HepG2 (cell line): ENCODE results near the gene FAM120B. TPM values are rescaled to one million over a fixed set of nuclear protein-coding genes. Genes with fewer than 3 reads are reported as not detected.

Experiments used
- ATAC-seq: fragments of 200-7000 bp; cut with Tn5 transposase; 3 replicates; pipeline ENCODE4 v1.9.1; 2020; ENCODE audit warnings: mild to moderate bottlenecking, moderate library complexity
- BruUV-seq: library from RNA; stranded (reverse); fragments of 400-500 nt; replicated peaks from 2 replicates; lab custom pipeline; 2021; lab: Mats Ljungman, UMichigan
- CTCF ChIA-PET: fragments of 300-600 bp; formaldehyde crosslinking; extraction: SDS; loops from one replicate; lab custom pipeline; 2021; ENCODE audit warnings: low total read pairs, inconsistent platforms, low intra/inter-chr PET ratio; lab: Yijun Ruan, JAX
- POLR2A ChIA-PET: fragments of 350-600 bp; sonication (Branson Sonifier 250); formaldehyde crosslinking; loops from one replicate; lab custom pipeline; 2020; ENCODE audit warnings: antibody characterized with exemption, inconsistent platforms; lab: Yijun Ruan, JAX
- DNase-seq: peaks from one replicate; pipeline ENCODE4 v3.0.0-alpha.2; 2015; ENCODE audit warnings: low spot score
- FAIRE-seq: peaks from 3 replicates; lab custom pipeline; 2011; peaks lifted over from hg19 to GRCh38; lab: Jason Lieb, UNC
- H2AFZ ChIP-seq: one replicate; pipeline ENCODE4 v1.6.1; 2011; ENCODE audit warnings: low read length, inconsistent platforms
- H3K27ac ChIP-seq: fragments of 300-600 bp; 3 replicates; pipeline ENCODE4 v1.8.0; 2011; ENCODE audit warnings: mixed run types, mild to moderate bottlenecking, mixed read lengths, low read length, inconsistent platforms; ENCODE audit not compliant: insufficient read depth; ENCODE audit errors: extremely low read length
- H3K27me3 ChIP-seq, 2 experiments: fragments of 200-600 bp in 1 of 2; 2 replicates in 1 of 2; 3 replicates in 1 of 2; pipeline versions ENCODE4 v1.6.0 to v1.8.0; 2011; ENCODE audit warnings: low read length in 2 of 2, mild to moderate bottlenecking in 2 of 2, moderate library complexity in 2 of 2, inconsistent platforms in 1 of 2; ENCODE audit not compliant: insufficient read depth in 2 of 2, control insufficient read depth in 1 of 2
- H3K36me3 ChIP-seq, 2 experiments: fragments of 200-600 bp in 1 of 2; replicated peaks in 1 of 2; 2 replicates in 1 of 2; 3 replicates in 1 of 2; pipeline versions ENCODE4 v1.5.1 to v1.8.0; 2011; ENCODE audit warnings: low read length in 2 of 2, inconsistent platforms in 1 of 2; ENCODE audit not compliant: insufficient read depth in 2 of 2, control insufficient read depth in 1 of 2
- H3K4me1 ChIP-seq: 2 replicates; pipeline ENCODE4 v1.5.1; 2012; ENCODE audit warnings: low read length, inconsistent platforms; ENCODE audit not compliant: insufficient read depth
- H3K4me2 ChIP-seq: 2 replicates; pipeline ENCODE4 v1.6.0; 2011; ENCODE audit warnings: low read depth, low read length, inconsistent platforms
- H3K4me3 ChIP-seq, 3 experiments: fragments of 200-600 bp in 1 of 3; sonication (generic), shearing (Covaris generic) in 1 of 3; replicated peaks in 1 of 3; 2 replicates each; pipeline ENCODE4 v1.5.1; 2011 to 2016; ENCODE audit warnings: low read length in 3 of 3, inconsistent platforms in 2 of 3, low read depth in 2 of 3, mild to moderate bottlenecking in 2 of 3, control low read depth in 1 of 3, mixed read lengths in 1 of 3; ENCODE audit not compliant: insufficient read depth in 1 of 3
- H3K79me2 ChIP-seq: one replicate; pipeline ENCODE4 v1.6.1; 2011; ENCODE audit warnings: low read length, inconsistent platforms; ENCODE audit not compliant: insufficient read depth
- H3K9ac ChIP-seq: 2 replicates; pipeline ENCODE4 v1.6.0; 2011; ENCODE audit warnings: mild to moderate bottlenecking, low read depth, low read length, inconsistent platforms; ENCODE audit not compliant: insufficient read depth
- H3K9me3 ChIP-seq: 2 replicates; pipeline ENCODE4 v1.5.1; 2012; ENCODE audit warnings: mild to moderate bottlenecking, low read length
- H4K20me1 ChIP-seq: 2 replicates; pipeline ENCODE4 v1.6.0; 2011; ENCODE audit warnings: inconsistent platforms, mild to moderate bottlenecking, low read length, moderate library complexity; ENCODE audit not compliant: insufficient read depth
- ETV5 ChIP-seq: IDR thresholded peaks from 2 replicates; pipeline ENCODE4 v1.6.1; 2018; ENCODE audit warnings: missing biosample characterization, missing genetic modification reagents, inconsistent platforms, borderline replicate concordance
- EZH2 ChIP-seq: conservative IDR thresholded peaks from 2 replicates; pipeline ENCODE4 v1.6.1; 2012; ENCODE audit warnings: mild to moderate bottlenecking, low read depth, low read length, moderate library complexity
- GFI1 ChIP-seq: sonication (generic); formaldehyde crosslinking; IDR thresholded peaks from 2 replicates; pipeline ENCODE4 v1.5.0; 2020; ENCODE audit warnings: missing genetic modification reagents, mild to moderate bottlenecking, borderline replicate concordance
- STAG1 ChIP-seq: sonication (generic); formaldehyde crosslinking; IDR thresholded peaks from 2 replicates; pipeline ENCODE4 v1.4.0; 2020; ENCODE audit warnings: missing genetic modification reagents
- USF2 ChIP-seq, 2 experiments: sonication (generic) in 1 of 2; formaldehyde crosslinking in 1 of 2; IDR thresholded peaks; 2 replicates each; pipeline versions ENCODE4 v1.5.1 to v1.6.1; 2011 to 2020; ENCODE audit warnings: borderline replicate concordance in 1 of 2, low read depth in 1 of 2, low read length in 1 of 2, mild to moderate bottlenecking in 1 of 2, missing genetic modification reagents in 1 of 2, moderate library complexity in 1 of 2
- ZNF800 ChIP-seq: sonication (generic); formaldehyde crosslinking; IDR thresholded peaks from 2 replicates; pipeline ENCODE4 v1.4.0; 2020; ENCODE audit warnings: missing genetic modification reagents
- WGBS: methylation state at CpG from one replicate; pipeline ENCODE4 v1.1.6; 2017; ENCODE audit warnings: low lambda C conversion rate; 5-methylcytosine and 5-hydroxymethylcytosine counted together
- in situ Hi-C: cut with HindIII; loops from 2 replicates; pipeline ENCODE4 v1.10.0; 2017; ENCODE audit warnings: low pct_unique_long_range_greater_than_20kb; ENCODE audit not compliant: extremely low pct_ligation_motif_present
- intact Hi-C: fragments of 100-400 bp; cut with micrococcal nuclease; formaldehyde crosslinking; loops from one replicate; pipeline ENCODE4 v1.10.0; 2022; ENCODE audit not compliant: unreplicated experiment
- polyA plus RNA-seq, 8 experiments: library from polyadenylated mRNA; depleted of rRNA in 3 of 8; stranded (reverse) in 7 of 8; unstranded in 1 of 8; fragments of >200 nt; fragmentation: Illumina TruSeq in 4 of 8; extraction: Trizol in 4 of 8; gene quantifications; 2 replicates each; pipeline versions ENCODE4 v1.2.1 to v1.2.3, GENCODE V29; 2011 to 2016; ENCODE audit warnings: low read depth in 4 of 8, missing spikeins in 1 of 8, mixed read lengths in 1 of 8; ENCODE audit not compliant: insufficient read depth in 1 of 8
- total RNA-seq, 5 experiments: library from RNA; depleted of rRNA; stranded (reverse); fragments of >200 nt; fragmentation: Illumina TruSeq; extraction: Trizol; gene quantifications; 2 replicates each; pipeline ENCODE4 v1.2.3, GENCODE V29; 2016; ENCODE audit warnings: low read depth in 1 of 5
- TF ChIP-seq, protein P1 (sequence below): sonication (generic); formaldehyde crosslinking; IDR thresholded peaks from 2 replicates; pipeline ENCODE4 v1.5.0; 2020; ENCODE audit warnings: mild to moderate bottlenecking, missing genetic modification reagents, moderate library complexity
- TF ChIP-seq, protein P2 (sequence below): sonication (generic); formaldehyde crosslinking; conservative IDR thresholded peaks from 2 replicates; pipeline ENCODE4 v1.5.0; 2020; ENCODE audit warnings: missing genetic modification reagents

FAM120B gene
- total and polyA plus RNA-seq, 2 of the 13 experiments (the other 11 are each of a cell fraction or from before 2014, with no cell fraction given) = 9.2 to 10.7 TPM

DNA sequence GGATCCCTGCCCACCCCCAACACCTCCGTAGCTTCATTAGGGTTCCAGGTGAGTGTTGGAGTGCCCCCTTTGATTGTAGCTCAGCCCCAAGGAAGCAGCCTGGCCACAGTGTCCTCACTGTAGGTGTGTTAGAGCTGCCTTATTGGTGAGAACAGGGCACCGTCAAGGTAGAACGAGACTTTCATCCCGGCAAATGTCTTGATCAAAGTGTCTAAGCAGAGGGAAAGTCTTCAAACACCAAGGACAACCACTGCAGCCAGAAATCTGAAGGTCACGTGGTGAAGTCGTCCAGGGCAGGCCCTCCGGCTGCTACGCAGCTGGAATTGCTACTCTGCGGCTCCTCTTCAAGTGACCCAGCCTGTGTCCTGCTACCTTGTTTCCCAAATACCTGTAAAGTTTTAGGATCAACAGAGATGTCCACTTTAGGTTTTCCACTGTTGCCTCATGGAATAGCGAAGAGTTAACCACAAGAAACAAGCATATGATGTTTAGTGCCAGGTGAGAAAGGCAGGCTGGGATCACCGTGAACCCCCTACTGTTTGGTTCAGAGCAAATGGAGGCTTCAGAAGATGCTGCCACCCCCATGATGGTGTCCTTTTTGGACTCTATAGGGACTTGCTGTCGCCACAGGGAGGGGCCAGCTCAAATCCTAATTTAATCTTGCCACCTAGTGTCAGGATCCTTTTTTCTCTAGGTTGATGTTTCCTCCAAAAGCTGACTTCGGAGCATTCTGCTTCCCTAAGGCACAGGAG, 14.0 kb upstream of the FAM120B start:
- no peak for ATAC-seq
- Histone ChIP-seq H3K9me3 (no peaks in the 10 kb centered on the region), H3K27me3 (peaks cover 39 to 95% of the 10 kb centered on the region in 2 experiments), H3K9ac (no peak overlapping the region), H3K79me2 (no peaks in the 10 kb centered on the region), H2AFZ (no peak overlapping the region)
- DNase-seq = no peak
- no peak for FAIRE-seq
- 4% methylated on average over 13 of the region's 13 CpGs for WGBS
- TF ChIP-seq ZNF800 (CRISPR knock-in tag) (no peak), ETV5 (CRISPR knock-in tag) (no peak), GFI1 (CRISPR knock-in tag) (no peak), STAG1 (0 out of 2 replicates have a peak, but pooled peaks have one; percentile 21), EZH2 (peak; percentile 94), USF2 (IDR thresholded peaks at IDR 0.05; ENCODE audit: low read depth, low read length) (peak; percentile 71), USF2 (CRISPR knock-in tag; IDR thresholded peaks at IDR 0.05; ENCODE audit: borderline replicate concordance) (no peak; the same call in 1 of the 2 replicates)
- TF ChIP-seq, protein P1, sequence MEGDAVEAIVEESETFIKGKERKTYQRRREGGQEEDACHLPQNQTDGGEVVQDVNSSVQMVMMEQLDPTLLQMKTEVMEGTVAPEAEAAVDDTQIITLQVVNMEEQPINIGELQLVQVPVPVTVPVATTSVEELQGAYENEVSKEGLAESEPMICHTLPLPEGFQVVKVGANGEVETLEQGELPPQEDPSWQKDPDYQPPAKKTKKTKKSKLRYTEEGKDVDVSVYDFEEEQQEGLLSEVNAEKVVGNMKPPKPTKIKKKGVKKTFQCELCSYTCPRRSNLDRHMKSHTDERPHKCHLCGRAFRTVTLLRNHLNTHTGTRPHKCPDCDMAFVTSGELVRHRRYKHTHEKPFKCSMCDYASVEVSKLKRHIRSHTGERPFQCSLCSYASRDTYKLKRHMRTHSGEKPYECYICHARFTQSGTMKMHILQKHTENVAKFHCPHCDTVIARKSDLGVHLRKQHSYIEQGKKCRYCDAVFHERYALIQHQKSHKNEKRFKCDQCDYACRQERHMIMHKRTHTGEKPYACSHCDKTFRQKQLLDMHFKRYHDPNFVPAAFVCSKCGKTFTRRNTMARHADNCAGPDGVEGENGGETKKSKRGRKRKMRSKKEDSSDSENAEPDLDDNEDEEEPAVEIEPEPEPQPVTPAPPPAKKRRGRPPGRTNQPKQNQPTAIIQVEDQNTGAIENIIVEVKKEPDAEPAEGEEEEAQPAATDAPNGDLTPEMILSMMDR (CRISPR knock-in tag) = peak; percentile 33
- TF ChIP-seq, protein P2, sequence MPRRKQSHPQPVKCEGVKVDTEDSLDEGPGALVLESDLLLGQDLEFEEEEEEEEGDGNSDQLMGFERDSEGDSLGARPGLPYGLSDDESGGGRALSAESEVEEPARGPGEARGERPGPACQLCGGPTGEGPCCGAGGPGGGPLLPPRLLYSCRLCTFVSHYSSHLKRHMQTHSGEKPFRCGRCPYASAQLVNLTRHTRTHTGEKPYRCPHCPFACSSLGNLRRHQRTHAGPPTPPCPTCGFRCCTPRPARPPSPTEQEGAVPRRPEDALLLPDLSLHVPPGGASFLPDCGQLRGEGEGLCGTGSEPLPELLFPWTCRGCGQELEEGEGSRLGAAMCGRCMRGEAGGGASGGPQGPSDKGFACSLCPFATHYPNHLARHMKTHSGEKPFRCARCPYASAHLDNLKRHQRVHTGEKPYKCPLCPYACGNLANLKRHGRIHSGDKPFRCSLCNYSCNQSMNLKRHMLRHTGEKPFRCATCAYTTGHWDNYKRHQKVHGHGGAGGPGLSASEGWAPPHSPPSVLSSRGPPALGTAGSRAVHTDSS (CRISPR knock-in tag) = no peak
- TF ChIP-seq, all 625 proteins: peak for 4
- Histone ChIP-seq H3K4me1 (peaks cover 37% of the 10 kb centered on the region), H3K4me2 (no peak overlapping the region), H3K27ac (no peak overlapping the region), H3K4me3 (no peak overlapping the region), H3K36me3 (no peaks in the 10 kb centered on the region), H4K20me1 (peaks cover 4% of the 10 kb centered on the region; the same call in 1 of the 2 replicates)
- in situ Hi-C loops = no loop called here
- CTCF ChIA-PET = no interaction called here
- no TSS peak for BruUV-seq
- intact Hi-C loops = no loop called here
- POLR2A ChIA-PET = interaction anchor here (0.9 kb wide), 1 partner anchor 14 kb away, joined by 3 read pairs; the partner anchor contains the start of gene FAM120B
